Measurements from ENCODE around the gene REXO5.

REXO5 gene

DNA sequence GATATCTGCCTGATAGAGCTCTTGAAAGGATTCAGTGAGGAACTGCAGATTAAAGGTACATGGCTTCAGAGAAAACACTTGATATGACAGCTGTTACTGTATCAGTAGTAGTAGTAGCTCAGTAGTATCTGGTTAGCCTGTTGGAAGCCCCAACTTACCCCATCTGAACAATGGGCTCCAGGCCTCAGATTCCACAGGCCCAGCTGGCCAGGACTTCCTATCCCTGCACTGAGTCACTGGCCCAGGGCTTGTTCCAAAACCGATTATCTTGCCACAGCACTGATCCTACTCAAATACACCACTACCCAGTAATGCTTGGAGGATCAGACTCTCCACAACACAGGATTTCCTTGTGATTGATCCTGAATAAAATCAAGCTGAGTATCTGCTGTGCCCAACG lies 61.3 kb downstream of the REXO5 start:
- no peaks in the 10 kb centered on the region for H3K36me3 ChIP-seq (ENCODE audit: control insufficient read depth in 2 of 2, insufficient read depth in 1 of 2, low read length in 2 of 2)
- TF ChIP-seq ZNF324 (tag by site-specific recombination; IDR thresholded peaks at IDR 0.05) (no peak), ZNF473 (tag by site-specific recombination; IDR thresholded peaks at IDR 0.05) (no peak), HOXC10 (CRISPR knock-in tag; IDR thresholded peaks at IDR 0.05) (no peak), ZNF155 (tag by site-specific recombination; IDR thresholded peaks at IDR 0.05) (no peak), ZFP3 (tag by site-specific recombination; IDR thresholded peaks at IDR 0.05; ENCODE audit: low read depth) (no peak), ZNF830 (tag by site-specific recombination; IDR thresholded peaks at IDR 0.05; ENCODE audit: low read depth) (no peak), ZNF146 (tag by site-specific recombination; IDR thresholded peaks at IDR 0.05) (no peak), ZNF16 (tag by site-specific recombination; IDR thresholded peaks at IDR 0.05; ENCODE audit: low read depth) (no peak), KLF10 (tag by site-specific recombination; IDR thresholded peaks at IDR 0.05) (no peak), RBAK (tag by site-specific recombination; IDR thresholded peaks at IDR 0.05) (no peak)
- TF ChIP-seq, protein P1, sequence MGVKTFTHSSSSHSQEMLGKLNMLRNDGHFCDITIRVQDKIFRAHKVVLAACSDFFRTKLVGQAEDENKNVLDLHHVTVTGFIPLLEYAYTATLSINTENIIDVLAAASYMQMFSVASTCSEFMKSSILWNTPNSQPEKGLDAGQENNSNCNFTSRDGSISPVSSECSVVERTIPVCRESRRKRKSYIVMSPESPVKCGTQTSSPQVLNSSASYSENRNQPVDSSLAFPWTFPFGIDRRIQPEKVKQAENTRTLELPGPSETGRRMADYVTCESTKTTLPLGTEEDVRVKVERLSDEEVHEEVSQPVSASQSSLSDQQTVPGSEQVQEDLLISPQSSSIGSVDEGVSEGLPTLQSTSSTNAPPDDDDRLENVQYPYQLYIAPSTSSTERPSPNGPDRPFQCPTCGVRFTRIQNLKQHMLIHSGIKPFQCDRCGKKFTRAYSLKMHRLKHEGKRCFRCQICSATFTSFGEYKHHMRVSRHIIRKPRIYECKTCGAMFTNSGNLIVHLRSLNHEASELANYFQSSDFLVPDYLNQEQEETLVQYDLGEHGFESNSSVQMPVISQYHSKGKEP (tag by site-specific recombination; IDR thresholded peaks at IDR 0.05): no peak
- TF ChIP-seq, protein P2, sequence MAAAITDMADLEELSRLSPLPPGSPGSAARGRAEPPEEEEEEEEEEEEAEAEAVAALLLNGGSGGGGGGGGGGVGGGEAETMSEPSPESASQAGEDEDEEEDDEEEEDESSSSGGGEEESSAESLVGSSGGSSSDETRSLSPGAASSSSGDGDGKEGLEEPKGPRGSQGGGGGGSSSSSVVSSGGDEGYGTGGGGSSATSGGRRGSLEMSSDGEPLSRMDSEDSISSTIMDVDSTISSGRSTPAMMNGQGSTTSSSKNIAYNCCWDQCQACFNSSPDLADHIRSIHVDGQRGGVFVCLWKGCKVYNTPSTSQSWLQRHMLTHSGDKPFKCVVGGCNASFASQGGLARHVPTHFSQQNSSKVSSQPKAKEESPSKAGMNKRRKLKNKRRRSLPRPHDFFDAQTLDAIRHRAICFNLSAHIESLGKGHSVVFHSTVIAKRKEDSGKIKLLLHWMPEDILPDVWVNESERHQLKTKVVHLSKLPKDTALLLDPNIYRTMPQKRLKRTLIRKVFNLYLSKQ (tag by site-specific recombination; IDR thresholded peaks at IDR 0.05; ENCODE audit: borderline replicate concordance): no peak
- TF ChIP-seq, protein P3, sequence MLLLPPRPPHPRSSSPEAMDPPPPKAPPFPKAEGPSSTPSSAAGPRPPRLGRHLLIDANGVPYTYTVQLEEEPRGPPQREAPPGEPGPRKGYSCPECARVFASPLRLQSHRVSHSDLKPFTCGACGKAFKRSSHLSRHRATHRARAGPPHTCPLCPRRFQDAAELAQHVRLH (tag by site-specific recombination; IDR thresholded peaks at IDR 0.05): no peak
- TF ChIP-seq, protein P4, sequence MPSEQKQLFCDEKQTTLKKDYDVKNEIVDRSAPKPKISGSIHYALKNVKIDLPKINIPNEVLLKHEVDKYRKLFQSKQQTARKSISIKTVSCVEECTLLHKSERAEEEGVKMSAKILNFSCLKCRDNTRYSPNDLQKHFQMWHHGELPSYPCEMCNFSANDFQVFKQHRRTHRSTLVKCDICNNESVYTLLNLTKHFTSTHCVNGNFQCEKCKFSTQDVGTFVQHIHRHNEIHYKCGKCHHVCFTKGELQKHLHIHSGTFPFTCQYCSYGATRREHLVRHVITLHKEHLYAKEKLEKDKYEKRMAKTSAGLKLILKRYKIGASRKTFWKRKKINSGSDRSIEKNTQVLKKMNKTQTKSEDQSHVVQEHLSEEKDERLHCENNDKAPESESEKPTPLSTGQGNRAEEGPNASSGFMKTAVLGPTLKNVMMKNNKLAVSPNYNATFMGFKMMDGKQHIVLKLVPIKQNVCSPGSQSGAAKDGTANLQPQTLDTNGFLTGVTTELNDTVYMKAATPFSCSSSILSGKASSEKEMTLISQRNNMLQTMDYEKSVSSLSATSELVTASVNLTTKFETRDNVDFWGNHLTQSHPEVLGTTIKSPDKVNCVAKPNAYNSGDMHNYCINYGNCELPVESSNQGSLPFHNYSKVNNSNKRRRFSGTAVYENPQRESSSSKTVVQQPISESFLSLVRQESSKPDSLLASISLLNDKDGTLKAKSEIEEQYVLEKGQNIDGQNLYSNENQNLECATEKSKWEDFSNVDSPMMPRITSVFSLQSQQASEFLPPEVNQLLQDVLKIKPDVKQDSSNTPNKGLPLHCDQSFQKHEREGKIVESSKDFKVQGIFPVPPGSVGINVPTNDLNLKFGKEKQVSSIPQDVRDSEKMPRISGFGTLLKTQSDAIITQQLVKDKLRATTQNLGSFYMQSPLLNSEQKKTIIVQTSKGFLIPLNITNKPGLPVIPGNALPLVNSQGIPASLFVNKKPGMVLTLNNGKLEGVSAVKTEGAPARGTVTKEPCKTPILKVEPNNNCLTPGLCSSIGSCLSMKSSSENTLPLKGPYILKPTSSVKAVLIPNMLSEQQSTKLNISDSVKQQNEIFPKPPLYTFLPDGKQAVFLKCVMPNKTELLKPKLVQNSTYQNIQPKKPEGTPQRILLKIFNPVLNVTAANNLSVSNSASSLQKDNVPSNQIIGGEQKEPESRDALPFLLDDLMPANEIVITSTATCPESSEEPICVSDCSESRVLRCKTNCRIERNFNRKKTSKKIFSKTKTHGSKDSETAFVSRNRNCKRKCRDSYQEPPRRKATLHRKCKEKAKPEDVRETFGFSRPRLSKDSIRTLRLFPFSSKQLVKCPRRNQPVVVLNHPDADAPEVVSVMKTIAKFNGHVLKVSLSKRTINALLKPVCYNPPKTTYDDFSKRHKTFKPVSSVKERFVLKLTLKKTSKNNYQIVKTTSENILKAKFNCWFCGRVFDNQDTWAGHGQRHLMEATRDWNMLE (tag by site-specific recombination; conservative IDR thresholded peaks at IDR 0.05; ENCODE audit: low read depth): no peak
- TF ChIP-seq, protein P5, sequence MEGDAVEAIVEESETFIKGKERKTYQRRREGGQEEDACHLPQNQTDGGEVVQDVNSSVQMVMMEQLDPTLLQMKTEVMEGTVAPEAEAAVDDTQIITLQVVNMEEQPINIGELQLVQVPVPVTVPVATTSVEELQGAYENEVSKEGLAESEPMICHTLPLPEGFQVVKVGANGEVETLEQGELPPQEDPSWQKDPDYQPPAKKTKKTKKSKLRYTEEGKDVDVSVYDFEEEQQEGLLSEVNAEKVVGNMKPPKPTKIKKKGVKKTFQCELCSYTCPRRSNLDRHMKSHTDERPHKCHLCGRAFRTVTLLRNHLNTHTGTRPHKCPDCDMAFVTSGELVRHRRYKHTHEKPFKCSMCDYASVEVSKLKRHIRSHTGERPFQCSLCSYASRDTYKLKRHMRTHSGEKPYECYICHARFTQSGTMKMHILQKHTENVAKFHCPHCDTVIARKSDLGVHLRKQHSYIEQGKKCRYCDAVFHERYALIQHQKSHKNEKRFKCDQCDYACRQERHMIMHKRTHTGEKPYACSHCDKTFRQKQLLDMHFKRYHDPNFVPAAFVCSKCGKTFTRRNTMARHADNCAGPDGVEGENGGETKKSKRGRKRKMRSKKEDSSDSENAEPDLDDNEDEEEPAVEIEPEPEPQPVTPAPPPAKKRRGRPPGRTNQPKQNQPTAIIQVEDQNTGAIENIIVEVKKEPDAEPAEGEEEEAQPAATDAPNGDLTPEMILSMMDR (tag by site-specific recombination; IDR thresholded peaks at IDR 0.05): no peak
- TF ChIP-seq, protein P6, sequence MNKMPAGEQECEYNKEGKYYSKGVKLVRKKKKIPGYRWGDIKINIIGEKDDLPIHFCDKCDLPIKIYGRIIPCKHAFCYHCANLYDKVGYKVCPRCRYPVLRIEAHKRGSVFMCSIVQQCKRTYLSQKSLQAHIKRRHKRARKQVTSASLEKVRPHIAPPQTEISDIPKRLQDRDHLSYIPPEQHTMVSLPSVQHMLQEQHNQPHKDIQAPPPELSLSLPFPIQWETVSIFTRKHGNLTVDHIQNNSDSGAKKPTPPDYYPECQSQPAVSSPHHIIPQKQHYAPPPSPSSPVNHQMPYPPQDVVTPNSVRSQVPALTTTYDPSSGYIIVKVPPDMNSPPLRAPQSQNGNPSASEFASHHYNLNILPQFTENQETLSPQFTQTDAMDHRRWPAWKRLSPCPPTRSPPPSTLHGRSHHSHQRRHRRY (tag by site-specific recombination; IDR thresholded peaks at IDR 0.05): no peak
- no peaks in the 10 kb centered on the region for H3K4me1 ChIP-seq (ENCODE audit: control insufficient read depth, insufficient read depth, low read length)
- ChIA-PET POLR2A (no interaction called here), CTCF (interaction anchor here (0.6 to 2.1 kb wide), 4 partner anchors 10 to 1148 kb away, joined by 3 to 7 read pairs (median 4); no protein-coding TSS in a partner anchor)
- no peak overlapping the region for H3K27ac ChIP-seq (ENCODE audit: extremely low read depth, low read depth, low read length)
- H3K9me3 ChIP-seq (ENCODE audit: control insufficient read depth, insufficient read depth, low read depth, low read length): no peaks in the 10 kb centered on the region
- no peak overlapping the region for H3K4me3 ChIP-seq (ENCODE audit: low read depth, low read length)
